Measurements from ENCODE around the gene AOAH.

The AOAH gene

DNA sequence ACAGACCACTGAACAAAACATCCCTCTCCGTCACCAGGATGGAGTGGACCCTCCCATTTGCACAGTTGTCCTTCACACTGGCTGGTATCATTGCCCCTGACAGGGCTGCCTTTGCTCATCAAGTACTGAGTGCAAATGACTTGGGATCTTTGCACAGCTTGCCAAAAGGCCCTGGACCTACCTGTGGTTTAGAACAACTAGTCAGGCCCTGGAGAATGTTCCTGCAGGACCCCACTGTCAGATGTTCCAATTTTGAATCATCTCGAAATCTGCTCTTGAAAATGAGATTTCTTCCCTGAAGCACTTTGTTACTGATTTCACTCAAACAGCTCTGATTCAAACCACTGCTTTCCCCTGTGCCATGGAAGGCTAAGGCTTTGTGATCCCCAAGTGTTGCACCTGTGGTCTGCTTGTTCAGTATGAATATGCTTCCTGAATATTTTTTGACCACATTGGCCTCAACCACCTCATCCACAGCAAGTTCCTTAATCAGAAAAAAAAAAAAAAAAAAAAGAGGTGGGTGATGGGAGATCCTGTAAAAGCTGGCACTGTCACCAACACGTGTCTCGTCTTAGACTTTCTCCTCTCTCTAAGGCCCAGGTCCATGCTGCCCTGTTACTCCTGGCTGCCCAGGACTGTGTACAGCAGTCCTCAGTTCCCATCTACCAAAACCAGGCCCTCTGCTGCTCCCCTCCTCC lies 2.7 kb upstream of the AOAH start:
- DNase-seq (ENCODE audit: low read depth in 1 of 2, low spot score in 1 of 2) = peak; percentile 58 to 79
- no peak overlapping the region for H3K27ac ChIP-seq (replicated peaks)
- H3K27me3 ChIP-seq (ENCODE audit: insufficient read depth, poor library complexity, severe bottlenecking) = no peaks in the 10 kb centered on the region
- no peak overlapping the region for H3K4me3 ChIP-seq (replicated peaks; ENCODE audit: insufficient read depth, low read length)
- TF ChIP-seq GABPA (IDR thresholded peaks at IDR 0.05; ENCODE audit: low read depth) = 0 out of 2 replicates have a peak, but pooled peaks have one; percentile 32
- TF ChIP-seq, protein P1, sequence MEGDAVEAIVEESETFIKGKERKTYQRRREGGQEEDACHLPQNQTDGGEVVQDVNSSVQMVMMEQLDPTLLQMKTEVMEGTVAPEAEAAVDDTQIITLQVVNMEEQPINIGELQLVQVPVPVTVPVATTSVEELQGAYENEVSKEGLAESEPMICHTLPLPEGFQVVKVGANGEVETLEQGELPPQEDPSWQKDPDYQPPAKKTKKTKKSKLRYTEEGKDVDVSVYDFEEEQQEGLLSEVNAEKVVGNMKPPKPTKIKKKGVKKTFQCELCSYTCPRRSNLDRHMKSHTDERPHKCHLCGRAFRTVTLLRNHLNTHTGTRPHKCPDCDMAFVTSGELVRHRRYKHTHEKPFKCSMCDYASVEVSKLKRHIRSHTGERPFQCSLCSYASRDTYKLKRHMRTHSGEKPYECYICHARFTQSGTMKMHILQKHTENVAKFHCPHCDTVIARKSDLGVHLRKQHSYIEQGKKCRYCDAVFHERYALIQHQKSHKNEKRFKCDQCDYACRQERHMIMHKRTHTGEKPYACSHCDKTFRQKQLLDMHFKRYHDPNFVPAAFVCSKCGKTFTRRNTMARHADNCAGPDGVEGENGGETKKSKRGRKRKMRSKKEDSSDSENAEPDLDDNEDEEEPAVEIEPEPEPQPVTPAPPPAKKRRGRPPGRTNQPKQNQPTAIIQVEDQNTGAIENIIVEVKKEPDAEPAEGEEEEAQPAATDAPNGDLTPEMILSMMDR (IDR thresholded peaks at IDR 0.05; ENCODE audit: insufficient read depth, low read length) = no peak
- 0 out of 2 replicates have a peak, but pooled peaks have one; percentile 5 for TF ChIP-seq SPI1 (IDR thresholded peaks at IDR 0.05; ENCODE audit: borderline replicate concordance, low read depth)
- TF ChIP-seq POLR2AphosphoS5 (IDR thresholded peaks at IDR 0.05; ENCODE audit: low read depth) = peak; percentile 97
- TF ChIP-seq, protein P2, sequence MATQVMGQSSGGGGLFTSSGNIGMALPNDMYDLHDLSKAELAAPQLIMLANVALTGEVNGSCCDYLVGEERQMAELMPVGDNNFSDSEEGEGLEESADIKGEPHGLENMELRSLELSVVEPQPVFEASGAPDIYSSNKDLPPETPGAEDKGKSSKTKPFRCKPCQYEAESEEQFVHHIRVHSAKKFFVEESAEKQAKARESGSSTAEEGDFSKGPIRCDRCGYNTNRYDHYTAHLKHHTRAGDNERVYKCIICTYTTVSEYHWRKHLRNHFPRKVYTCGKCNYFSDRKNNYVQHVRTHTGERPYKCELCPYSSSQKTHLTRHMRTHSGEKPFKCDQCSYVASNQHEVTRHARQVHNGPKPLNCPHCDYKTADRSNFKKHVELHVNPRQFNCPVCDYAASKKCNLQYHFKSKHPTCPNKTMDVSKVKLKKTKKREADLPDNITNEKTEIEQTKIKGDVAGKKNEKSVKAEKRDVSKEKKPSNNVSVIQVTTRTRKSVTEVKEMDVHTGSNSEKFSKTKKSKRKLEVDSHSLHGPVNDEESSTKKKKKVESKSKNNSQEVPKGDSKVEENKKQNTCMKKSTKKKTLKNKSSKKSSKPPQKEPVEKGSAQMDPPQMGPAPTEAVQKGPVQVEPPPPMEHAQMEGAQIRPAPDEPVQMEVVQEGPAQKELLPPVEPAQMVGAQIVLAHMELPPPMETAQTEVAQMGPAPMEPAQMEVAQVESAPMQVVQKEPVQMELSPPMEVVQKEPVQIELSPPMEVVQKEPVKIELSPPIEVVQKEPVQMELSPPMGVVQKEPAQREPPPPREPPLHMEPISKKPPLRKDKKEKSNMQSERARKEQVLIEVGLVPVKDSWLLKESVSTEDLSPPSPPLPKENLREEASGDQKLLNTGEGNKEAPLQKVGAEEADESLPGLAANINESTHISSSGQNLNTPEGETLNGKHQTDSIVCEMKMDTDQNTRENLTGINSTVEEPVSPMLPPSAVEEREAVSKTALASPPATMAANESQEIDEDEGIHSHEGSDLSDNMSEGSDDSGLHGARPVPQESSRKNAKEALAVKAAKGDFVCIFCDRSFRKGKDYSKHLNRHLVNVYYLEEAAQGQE (IDR thresholded peaks at IDR 0.05; ENCODE audit: insufficient replicate concordance, low read depth) = no peak

DNA sequence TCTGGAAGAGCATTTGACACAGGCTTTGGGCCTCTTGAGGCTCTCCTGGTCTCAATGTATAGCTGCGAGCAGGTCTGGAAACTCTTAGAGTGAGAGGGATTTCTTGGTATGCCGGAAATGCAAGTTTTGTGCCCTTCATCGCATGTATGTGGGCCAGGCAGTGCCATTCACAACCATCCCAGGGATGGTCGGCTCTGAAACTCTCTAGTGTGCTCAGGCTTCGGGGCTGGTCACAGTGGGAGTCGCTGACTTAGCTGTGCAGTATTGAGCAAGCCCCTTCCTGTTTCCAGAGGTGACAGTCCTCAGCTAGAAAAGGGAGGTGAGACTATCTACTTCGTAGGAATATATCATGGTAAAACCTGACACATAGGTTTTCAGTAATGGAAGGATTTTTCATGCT lies 2.0 kb upstream of the AOAH start:
- peak in 1 of 2 experiments; percentile 65 for DNase-seq (ENCODE audit: low read depth in 1 of 2, low spot score in 1 of 2)

DNA sequence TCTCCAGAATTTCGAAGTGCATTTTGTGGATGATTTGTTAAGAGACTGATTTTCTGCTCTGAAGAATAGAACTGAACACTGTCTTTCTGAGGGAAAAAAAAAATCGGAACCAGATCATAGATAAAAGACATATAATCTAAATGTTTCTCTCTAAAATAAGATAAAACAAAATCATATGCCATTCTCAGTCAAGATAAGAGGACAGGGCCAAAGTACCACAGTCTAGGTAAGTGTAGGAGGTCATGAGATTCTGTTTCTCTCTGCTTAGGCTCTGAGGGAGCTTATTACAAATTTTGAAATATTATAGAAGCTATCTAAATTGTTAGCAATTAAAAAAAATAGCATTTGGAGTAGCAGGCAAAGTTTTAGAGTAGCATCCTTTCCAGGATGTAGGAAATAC lies 702 bp upstream of the AOAH start:
- H3K27me3 ChIP-seq (ENCODE audit: insufficient read depth, poor library complexity, severe bottlenecking) = no peaks in the 10 kb centered on the region
- DNase-seq (ENCODE audit: low read depth in 1 of 2, low spot score in 1 of 2) = no peak
- no peak overlapping the region for H3K4me3 ChIP-seq (replicated peaks; ENCODE audit: insufficient read depth, low read length)

More for the DNA sequence above, 2.0 kb upstream of the AOAH start:
- TF ChIP-seq GABPA (IDR thresholded peaks at IDR 0.05; ENCODE audit: low read depth) = no peak
- peak; percentile 38; the same call in 1 of the 2 replicates for TF ChIP-seq SPI1 (IDR thresholded peaks at IDR 0.05; ENCODE audit: borderline replicate concordance, low read depth)
- TF ChIP-seq, protein P2 (IDR thresholded peaks at IDR 0.05; ENCODE audit: insufficient replicate concordance, low read depth) = no peak
- no peak for TF ChIP-seq POLR2AphosphoS5 (IDR thresholded peaks at IDR 0.05; ENCODE audit: low read depth)
- TF ChIP-seq, protein P1 (IDR thresholded peaks at IDR 0.05; ENCODE audit: insufficient read depth, low read length) = no peak
- Histone ChIP-seq H3K4me3 (replicated peaks; ENCODE audit: insufficient read depth, low read length) (no peak overlapping the region), H3K27ac (replicated peaks) (no peak overlapping the region; the same call in 1 of the 2 replicates), H3K27me3 (ENCODE audit: insufficient read depth, poor library complexity, severe bottlenecking) (no peaks in the 10 kb centered on the region)

More for the DNA sequence above, 702 bp upstream of the AOAH start:
- TF ChIP-seq POLR2AphosphoS5 (IDR thresholded peaks at IDR 0.05; ENCODE audit: low read depth) = no peak
- TF ChIP-seq, protein P2 (IDR thresholded peaks at IDR 0.05; ENCODE audit: insufficient replicate concordance, low read depth) = no peak
- peak overlapping the region; percentile 79 for H3K27ac ChIP-seq (replicated peaks)
